GM23248 (cell line): ENCODE measurements around the gene KCNQ1OT1. TPM values are rescaled to one million over a fixed set of nuclear protein-coding genes. Genes with fewer than 3 reads are reported as not detected.

Experiments used
- DNase-seq: peaks from one replicate; pipeline ENCODE4 v3.0.0-alpha.2; 2015
- H2AFZ ChIP-seq: fragments of 200-600 bp; sonication (generic); 2 replicates; pipeline ENCODE4 v1.6.1; 2016; ENCODE audit warnings: antibody characterized with exemption
- H3F3A ChIP-seq: fragments of 200-600 bp; sonication (generic); 2 replicates; pipeline ENCODE4 v1.6.1; 2016; ENCODE audit warnings: mild to moderate bottlenecking, antibody characterized with exemption, mixed run types; ENCODE audit not compliant: insufficient read depth
- H3K27ac ChIP-seq: fragments of 200-600 bp; sonication (generic); 2 replicates; pipeline ENCODE4 v1.5.1; 2016; ENCODE audit warnings: mild to moderate bottlenecking
- H3K27me3 ChIP-seq: fragments of 200-600 bp; sonication (generic); replicated peaks from 2 replicates; pipeline ENCODE4 v1.6.1; 2016; ENCODE audit warnings: mild to moderate bottlenecking; ENCODE audit not compliant: insufficient read depth
- H3K36me3 ChIP-seq: fragments of 200-600 bp; sonication (generic); 2 replicates; pipeline ENCODE4 v1.6.1; 2016; ENCODE audit warnings: low read depth, mild to moderate bottlenecking
- H3K4me1 ChIP-seq: fragments of 200-600 bp; sonication (generic); 2 replicates; pipeline ENCODE4 v1.6.1; 2016; ENCODE audit warnings: mild to moderate bottlenecking; ENCODE audit not compliant: insufficient read depth
- H3K4me2 ChIP-seq: fragments of 200-600 bp; sonication (generic); one replicate; pipeline ENCODE4 v1.6.1; 2016; ENCODE audit warnings: mild to moderate bottlenecking; ENCODE audit not compliant: unreplicated experiment
- H3K4me3 ChIP-seq: fragments of 200-600 bp; sonication (generic); 2 replicates; pipeline ENCODE4 v1.5.1; 2016; ENCODE audit warnings: mild to moderate bottlenecking
- H3K79me2 ChIP-seq: fragments of 200-600 bp; sonication (generic); 2 replicates; pipeline ENCODE4 v1.6.1; 2016; ENCODE audit warnings: mild to moderate bottlenecking; ENCODE audit not compliant: insufficient read depth
- H3K9ac ChIP-seq: fragments of 200-600 bp; sonication (generic); 2 replicates; pipeline ENCODE4 v1.6.1; 2016; ENCODE audit warnings: mild to moderate bottlenecking
- H3K9me2 ChIP-seq: fragments of 200-600 bp; sonication (generic); 2 replicates; pipeline ENCODE4 v1.6.1; 2016; ENCODE audit warnings: mixed run types, mild to moderate bottlenecking, moderate library complexity; ENCODE audit not compliant: insufficient read depth
- H3K9me3 ChIP-seq: fragments of 200-600 bp; sonication (generic); one replicate; pipeline ENCODE4 v1.6.1; 2017; ENCODE audit warnings: low read depth
- H4K20me1 ChIP-seq: fragments of 200-600 bp; sonication (generic); 2 replicates; pipeline ENCODE4 v1.6.0; 2016; ENCODE audit not compliant: insufficient read depth
- EZH2 ChIP-seq: fragments of 200-600 bp; sonication (generic); IDR thresholded peaks from 2 replicates; pipeline ENCODE4 v1.6.1; 2018; ENCODE audit warnings: antibody characterized with exemption, mild to moderate bottlenecking; ENCODE audit not compliant: insufficient read depth, poor library complexity, severe bottlenecking
- EZH2phosphoT487 ChIP-seq: fragments of 200-600 bp; sonication (generic); IDR thresholded peaks from 2 replicates; pipeline ENCODE4 v1.6.1; 2018; ENCODE audit warnings: antibody characterized with exemption, moderate library complexity, mild to moderate bottlenecking, low read depth; ENCODE audit not compliant: insufficient read depth
- WGBS, 2 experiments: methylation state at CpG; one replicate each; pipeline ENCODE4 v1.1.6; 2015 to 2017; ENCODE audit warnings: low lambda C conversion rate in 2 of 2, low coverage in 1 of 2; ENCODE audit errors: missing lambda C conversion rate in 2 of 2; 5-methylcytosine and 5-hydroxymethylcytosine counted together
- in situ Hi-C: fragments of 300-500 bp; cut with MboI; formaldehyde crosslinking; loops from 2 replicates; pipeline ENCODE4 v1.15.0; 2020
- polyA plus RNA-seq: library from polyadenylated mRNA; unstranded; fragments of >200 nt; fragmentation: Nextera tagmentation; extraction: Ambion mirVana; gene quantifications from 2 replicates; pipeline ENCODE4 v1.2.1, GENCODE V29; 2016
- total RNA-seq: library from RNA; depleted of rRNA; stranded (reverse); fragments of >200 nt; shearing (Covaris generic); gene quantifications from 2 replicates; pipeline ENCODE4 v1.2.3, GENCODE V29; 2014

Gene KCNQ1OT1
- total and polyA plus RNA-seq, 2 experiments from 2014 or later = 0.49 to 0.86 TPM

DNA sequence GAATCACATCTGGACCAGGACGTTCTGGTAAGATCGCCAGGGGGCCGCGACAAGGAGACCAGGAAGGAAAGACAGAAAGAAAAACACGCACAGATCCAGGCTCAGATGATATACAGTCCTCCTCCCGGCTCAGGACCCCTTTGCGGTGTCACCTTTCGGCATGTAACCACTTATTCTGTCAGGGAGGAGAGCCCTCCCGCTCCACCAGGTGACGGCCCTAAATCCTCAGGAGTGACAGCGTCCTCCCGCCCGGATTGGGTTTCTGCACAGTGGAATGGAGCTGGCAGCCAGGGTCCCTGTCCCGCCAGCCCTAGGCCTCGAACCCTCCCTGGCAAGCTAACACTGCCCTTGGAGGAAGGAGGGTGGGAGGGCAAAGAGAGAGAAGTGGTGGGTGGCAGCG, 24.3 kb upstream of the KCNQ1OT1 start:
- in situ Hi-C loops = no loop called here
- Histone ChIP-seq H3K4me3 (no peak overlapping the region), H4K20me1 (no peaks in the 10 kb centered on the region), H3K9me3 (no peaks in the 10 kb centered on the region), H3K9ac (no peak overlapping the region), H3K4me2 (no peak overlapping the region), H3K27me3 (peaks cover 17% of the 10 kb centered on the region), H3K9me2 (no peaks in the 10 kb centered on the region), H3K79me2 (no peaks in the 10 kb centered on the region), H3K27ac (no peak overlapping the region), H2AFZ (no peak overlapping the region), H3K4me1 (no peaks in the 10 kb centered on the region), H3K36me3 (no peaks in the 10 kb centered on the region), H3F3A (no peaks in the 10 kb centered on the region)
- TF ChIP-seq EZH2phosphoT487 = no peak
- TF ChIP-seq EZH2 = no peak
- no peak for DNase-seq
- 73 to 74% methylated on average over 14 to 16 of the region's 16 CpGs for WGBS, 2 experiments

DNA sequence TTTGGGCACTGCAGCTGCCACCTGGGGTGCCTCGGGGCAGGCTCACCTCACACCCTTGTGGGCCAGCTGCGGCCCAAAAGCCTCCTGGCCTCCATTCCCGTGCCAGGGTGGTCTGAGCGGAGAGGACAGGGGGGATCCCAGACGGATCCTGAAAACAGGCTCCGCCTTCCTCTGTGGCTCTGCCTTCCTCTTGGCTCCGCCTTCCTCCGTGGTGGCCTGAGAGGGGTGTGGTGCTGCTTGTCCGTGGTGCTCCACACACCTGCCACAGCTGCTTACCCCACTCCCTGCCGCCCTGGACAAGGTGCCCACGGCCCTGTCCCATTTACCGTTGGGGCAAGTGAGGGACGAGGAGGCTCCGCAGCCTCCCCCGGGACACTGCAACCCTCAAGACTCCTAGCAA, 23.2 kb upstream of the KCNQ1OT1 start:
- 60 to 62% methylated on average over 14 of the region's 15 CpGs for WGBS, 2 experiments
- Histone ChIP-seq H3K27me3 (peaks cover 17% of the 10 kb centered on the region), H4K20me1 (no peaks in the 10 kb centered on the region), H3K27ac (no peak overlapping the region), H2AFZ (no peak overlapping the region), H3K79me2 (no peaks in the 10 kb centered on the region), H3K4me2 (no peak overlapping the region), H3K4me3 (no peak overlapping the region), H3F3A (no peaks in the 10 kb centered on the region), H3K9ac (no peak overlapping the region), H3K36me3 (no peaks in the 10 kb centered on the region), H3K9me3 (no peaks in the 10 kb centered on the region), H3K4me1 (no peaks in the 10 kb centered on the region), H3K9me2 (no peaks in the 10 kb centered on the region)
- TF ChIP-seq EZH2 (no peak), EZH2phosphoT487 (no peak)
- DNase-seq = no peak
- in situ Hi-C loops = no loop called here

DNA sequence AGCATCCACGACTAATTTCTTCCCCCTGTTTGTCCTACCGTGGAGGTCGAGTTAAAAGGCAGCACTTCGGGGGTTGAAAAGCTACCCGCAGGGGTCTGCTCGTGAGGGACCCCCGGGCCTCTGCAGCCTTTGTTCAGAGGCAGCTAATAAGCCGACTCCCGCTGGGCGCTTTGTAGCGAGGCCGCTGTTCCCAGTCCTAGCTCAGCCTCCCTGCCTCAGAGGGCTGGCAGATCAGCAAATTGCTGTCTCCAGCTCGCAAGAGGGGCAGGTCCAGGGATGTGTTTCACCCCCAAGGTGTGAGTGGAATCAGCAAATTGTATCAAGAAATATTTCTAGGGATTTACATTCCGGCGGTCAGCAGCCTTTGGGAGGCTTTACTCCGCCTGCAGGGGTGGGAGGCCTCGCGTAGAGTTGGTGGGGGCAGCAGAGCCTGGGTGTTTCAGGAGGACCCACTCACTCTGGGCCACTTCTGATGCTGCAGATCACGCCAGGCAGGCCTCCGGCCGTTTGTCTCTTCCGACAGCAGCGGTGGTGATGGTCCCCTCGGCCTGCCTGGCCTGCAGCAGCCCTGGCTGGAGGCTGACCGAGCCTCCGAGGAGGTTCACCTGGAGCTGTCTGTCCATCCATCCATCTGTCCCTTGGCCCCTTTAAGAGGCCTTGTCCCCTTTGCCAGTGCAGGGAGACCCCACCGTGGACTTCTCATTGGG, 21.6 kb upstream of the KCNQ1OT1 start:
- Histone ChIP-seq H3K27ac (no peak overlapping the region), H3K9ac (no peak overlapping the region), H3K27me3 (peaks cover 10% of the 10 kb centered on the region; the same call in 1 of the 2 replicates), H3K4me2 (no peak overlapping the region), H3K79me2 (no peaks in the 10 kb centered on the region), H3F3A (no peaks in the 10 kb centered on the region), H3K4me3 (no peak overlapping the region), H3K9me3 (no peaks in the 10 kb centered on the region), H4K20me1 (no peaks in the 10 kb centered on the region), H3K36me3 (no peaks in the 10 kb centered on the region), H3K4me1 (no peaks in the 10 kb centered on the region), H3K9me2 (no peaks in the 10 kb centered on the region), H2AFZ (no peak overlapping the region)
- 66 to 71% methylated on average over 22 to 27 of the region's 27 CpGs for WGBS, 2 experiments
- TF ChIP-seq EZH2 (no peak), EZH2phosphoT487 (no peak)
- in situ Hi-C loops = no loop called here
- no peak for DNase-seq

DNA sequence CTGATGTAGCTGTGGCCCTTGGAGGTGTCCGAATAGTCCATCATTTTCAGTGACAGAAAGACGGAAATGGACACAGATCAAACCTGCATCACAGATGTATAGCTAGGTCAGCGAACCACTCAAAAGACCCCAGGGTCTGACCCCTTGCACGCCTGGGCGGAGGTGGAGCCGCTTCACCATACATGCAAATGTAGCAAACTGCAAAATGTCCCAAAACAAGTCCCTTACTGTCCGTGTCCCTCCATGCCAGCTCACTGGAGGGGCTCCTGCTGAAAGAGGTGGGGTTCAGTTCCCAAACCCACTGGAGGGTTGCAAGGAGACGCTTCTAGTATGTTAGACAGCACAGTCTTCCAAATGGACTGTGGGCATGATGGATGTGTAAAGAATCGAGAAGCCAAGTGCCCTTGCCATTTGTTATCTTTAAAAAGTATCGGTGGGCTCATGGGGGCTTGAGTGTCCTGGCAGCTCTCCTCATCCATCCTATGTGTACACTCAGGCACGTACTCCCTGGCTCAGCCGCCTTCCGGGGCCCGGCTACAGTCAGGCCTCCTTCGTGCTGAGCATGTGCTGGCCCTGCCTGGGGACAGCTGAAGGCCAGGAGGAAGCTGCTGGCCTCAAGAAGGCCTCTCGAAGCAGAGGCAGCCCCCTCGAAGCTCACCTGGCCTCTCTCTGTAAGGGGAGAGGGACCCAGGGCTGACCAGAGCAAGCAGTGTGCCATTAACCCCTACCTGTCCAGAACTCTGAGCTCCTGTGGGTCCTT, 20.2 kb upstream of the KCNQ1OT1 start:
- H3K27me3 ChIP-seq = peaks cover 7% of the 10 kb centered on the region; the same call in 1 of the 2 replicates

More for the DNA sequence above, 20.2 kb upstream of the KCNQ1OT1 start:
- Histone ChIP-seq H3K9ac (no peak overlapping the region), H3K9me3 (no peaks in the 10 kb centered on the region), H3K9me2 (no peaks in the 10 kb centered on the region), H3F3A (no peaks in the 10 kb centered on the region), H3K4me3 (no peak overlapping the region), H3K4me1 (no peaks in the 10 kb centered on the region), H3K79me2 (no peaks in the 10 kb centered on the region), H3K27ac (no peak overlapping the region), H4K20me1 (no peaks in the 10 kb centered on the region), H3K36me3 (no peaks in the 10 kb centered on the region), H3K4me2 (no peak overlapping the region), H2AFZ (no peak overlapping the region)
- TF ChIP-seq EZH2phosphoT487 (no peak), EZH2 (no peak)
- 59 to 60% methylated on average over 17 of the region's 17 CpGs for WGBS, 2 experiments
- no peak for DNase-seq
- in situ Hi-C loops = no loop called here
